Glutamatergic neuron (in vitro differentiated cells): Measurements from ENCODE around the gene FUT6. TPM values are rescaled to one million over a fixed set of nuclear protein-coding genes. Genes with fewer than 3 reads are reported as not detected.

Source experiments
- DNase-seq: peaks from one replicate; pipeline ENCODE4 v3.0.0; 2022
- H3K27ac Mint-ChIP-seq: one replicate; pipeline ENCODE4 v1.8.0; 2020; ENCODE audit warnings: mild to moderate bottlenecking, mixed read lengths, inconsistent platforms; ENCODE audit not compliant: unreplicated experiment
- H3K27me3 Mint-ChIP-seq: one replicate; pipeline ENCODE4 v1.8.0; 2020; ENCODE audit warnings: mild to moderate bottlenecking, moderate library complexity, mixed read lengths, inconsistent platforms; ENCODE audit not compliant: unreplicated experiment
- H3K36me3 Mint-ChIP-seq: one replicate; pipeline ENCODE4 v1.8.0; 2020; ENCODE audit warnings: mild to moderate bottlenecking, mixed read lengths, inconsistent platforms; ENCODE audit not compliant: unreplicated experiment
- H3K4me1 Mint-ChIP-seq: one replicate; pipeline ENCODE4 v1.8.0; 2020; ENCODE audit warnings: mild to moderate bottlenecking, low read depth, mixed read lengths, inconsistent platforms; ENCODE audit not compliant: unreplicated experiment
- H3K4me3 Mint-ChIP-seq: one replicate; pipeline ENCODE4 v1.8.0; 2020; ENCODE audit warnings: mild to moderate bottlenecking, mixed read lengths, inconsistent platforms; ENCODE audit not compliant: unreplicated experiment
- H3K9me3 Mint-ChIP-seq: one replicate; pipeline ENCODE4 v1.8.0; 2020; ENCODE audit warnings: mild to moderate bottlenecking, moderate library complexity, mixed read lengths, inconsistent platforms; ENCODE audit not compliant: unreplicated experiment
- total RNA-seq: library from RNA; stranded (reverse); fragmentation: NEBNext Ultra II Directional; extraction: Animal tissue kit (Norgen Biotek cat#: 25700); gene quantifications from one replicate; pipeline ENCODE4 v1.2.1, GENCODE V29; 2021; ENCODE audit not compliant: unreplicated experiment
- TF ChIP-seq, protein P1 (sequence below): fragments of 200-600 bp; sonication (generic); IDR thresholded peaks from one replicate; pipeline ENCODE4 v1.5.0; 2021; ENCODE audit not compliant: partially characterized antibody, unreplicated experiment

Gene FUT6
- total RNA-seq, 1 donor from 2014 or later, result not detected

DNA sequence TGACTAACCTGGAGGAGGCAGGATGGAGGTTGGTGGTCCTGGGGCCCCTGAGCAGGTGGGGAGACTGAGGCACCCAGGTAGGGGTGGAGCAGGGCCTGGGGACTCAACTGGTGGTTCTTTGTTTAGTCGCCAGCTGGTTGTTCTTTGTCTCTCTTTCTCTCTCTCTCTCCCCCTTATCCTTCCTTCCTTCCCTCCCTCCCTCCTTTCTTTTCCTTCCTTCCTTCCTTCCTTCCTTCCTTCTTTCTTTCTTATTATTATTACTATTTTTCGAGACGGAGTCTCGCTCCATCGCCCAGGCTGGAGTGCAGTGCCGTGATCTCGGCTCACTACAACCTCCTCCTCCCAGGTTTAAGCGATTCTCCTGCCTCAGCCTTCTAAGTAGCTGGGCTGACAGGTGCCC, 41.3 kb downstream of the FUT6 start:
- H3K9me3 Mint-ChIP-seq, result peaks cover 2% of the 10 kb centered on the region
- no peak overlapping the region for H3K27ac Mint-ChIP-seq

DNA sequence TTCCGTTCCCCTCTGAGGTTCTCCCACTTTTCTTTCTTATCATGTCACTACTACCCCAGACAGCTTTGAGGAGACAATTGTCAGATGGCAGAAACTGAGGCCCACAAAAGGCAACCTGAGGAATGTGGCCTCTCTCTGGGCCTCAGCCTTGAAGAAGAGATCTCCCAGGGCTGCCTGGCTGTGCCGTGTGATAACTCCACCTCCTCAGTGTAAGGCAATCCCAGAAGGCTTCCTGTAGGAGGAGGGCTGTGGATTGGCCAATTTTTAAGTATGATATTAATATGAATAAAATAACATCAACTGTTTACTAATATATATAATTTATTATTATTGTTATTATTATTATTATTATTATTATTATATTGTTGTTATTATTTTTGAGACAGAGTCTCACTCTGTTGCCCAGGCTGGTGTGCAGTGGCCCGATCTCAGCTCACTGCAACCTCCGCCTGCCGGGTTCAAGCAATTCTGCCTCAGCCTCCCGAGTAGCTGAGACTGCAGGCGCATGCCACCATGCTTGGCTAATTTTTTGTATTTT, 44.1 kb downstream of the FUT6 start:
- Mint-ChIP-seq H3K27ac (no peak overlapping the region), H3K36me3 (peaks cover 1% of the 10 kb centered on the region), H3K27me3 (peaks cover 6% of the 10 kb centered on the region), H3K4me3 (no peak overlapping the region), H3K4me1 (peaks cover under 1% of the 10 kb centered on the region), H3K9me3 (peaks cover 5% of the 10 kb centered on the region)
- DNase-seq, result no peak
- TF ChIP-seq, protein P1, sequence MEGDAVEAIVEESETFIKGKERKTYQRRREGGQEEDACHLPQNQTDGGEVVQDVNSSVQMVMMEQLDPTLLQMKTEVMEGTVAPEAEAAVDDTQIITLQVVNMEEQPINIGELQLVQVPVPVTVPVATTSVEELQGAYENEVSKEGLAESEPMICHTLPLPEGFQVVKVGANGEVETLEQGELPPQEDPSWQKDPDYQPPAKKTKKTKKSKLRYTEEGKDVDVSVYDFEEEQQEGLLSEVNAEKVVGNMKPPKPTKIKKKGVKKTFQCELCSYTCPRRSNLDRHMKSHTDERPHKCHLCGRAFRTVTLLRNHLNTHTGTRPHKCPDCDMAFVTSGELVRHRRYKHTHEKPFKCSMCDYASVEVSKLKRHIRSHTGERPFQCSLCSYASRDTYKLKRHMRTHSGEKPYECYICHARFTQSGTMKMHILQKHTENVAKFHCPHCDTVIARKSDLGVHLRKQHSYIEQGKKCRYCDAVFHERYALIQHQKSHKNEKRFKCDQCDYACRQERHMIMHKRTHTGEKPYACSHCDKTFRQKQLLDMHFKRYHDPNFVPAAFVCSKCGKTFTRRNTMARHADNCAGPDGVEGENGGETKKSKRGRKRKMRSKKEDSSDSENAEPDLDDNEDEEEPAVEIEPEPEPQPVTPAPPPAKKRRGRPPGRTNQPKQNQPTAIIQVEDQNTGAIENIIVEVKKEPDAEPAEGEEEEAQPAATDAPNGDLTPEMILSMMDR, result no peak

More for the DNA sequence above, 41.3 kb downstream of the FUT6 start:
- H3K36me3 Mint-ChIP-seq, result no peaks in the 10 kb centered on the region
- DNase-seq, result no peak
- H3K27me3 Mint-ChIP-seq, result peaks cover 5% of the 10 kb centered on the region
- TF ChIP-seq, protein P1, result no peak
- no peak overlapping the region for H3K4me3 Mint-ChIP-seq
- peaks cover 6% of the 10 kb centered on the region for H3K4me1 Mint-ChIP-seq

DNA sequence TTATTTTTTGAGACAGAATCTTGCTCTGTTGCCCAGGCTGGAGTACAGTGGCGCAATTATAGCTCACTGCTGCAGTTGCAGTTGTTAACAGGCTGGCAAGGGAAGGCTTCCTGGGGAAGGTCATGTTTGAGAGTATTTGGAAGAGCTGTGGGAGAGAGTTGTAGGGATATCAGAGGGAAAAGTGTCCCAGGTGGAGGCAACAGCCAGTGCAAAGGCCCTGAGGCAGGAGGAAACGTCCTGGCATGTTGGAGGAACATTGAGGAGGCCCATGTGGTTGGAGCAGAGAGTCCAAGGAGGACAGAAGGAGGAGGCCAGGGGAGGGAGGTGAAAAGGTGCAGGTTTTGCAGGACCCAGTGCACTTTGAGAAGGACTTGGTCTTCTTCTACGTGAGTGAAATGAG, 46.3 kb downstream of the FUT6 start:
- no peak for DNase-seq
- Mint-ChIP-seq H3K27me3 (peaks cover 13% of the 10 kb centered on the region), H3K4me1 (peaks cover 5% of the 10 kb centered on the region), H3K27ac (peak overlapping the region; percentile 1), H3K4me3 (no peak overlapping the region), H3K9me3 (peaks cover 12% of the 10 kb centered on the region), H3K36me3 (peaks cover 5% of the 10 kb centered on the region)
- TF ChIP-seq, protein P1, result no peak

DNA sequence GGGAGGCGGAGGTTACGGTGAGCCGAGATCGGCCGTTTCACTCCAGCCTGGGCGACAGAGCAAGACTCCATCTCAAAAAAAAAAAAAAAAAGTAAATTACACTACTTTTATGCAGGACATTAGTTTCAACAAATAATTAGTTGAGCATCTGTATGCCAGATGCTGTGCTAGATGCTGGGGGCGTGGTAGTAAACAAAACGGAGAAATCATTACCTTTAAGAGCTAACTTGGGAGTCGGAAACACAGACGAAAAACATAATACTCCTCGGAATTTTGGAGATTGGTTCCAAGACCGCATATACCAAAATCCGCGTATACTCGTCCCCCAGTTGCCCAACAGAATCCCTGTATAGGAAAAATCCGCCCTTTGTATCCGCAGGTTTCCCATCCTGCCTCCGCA, 47.3 kb downstream of the FUT6 start:
- Mint-ChIP-seq H3K36me3 (peaks cover 5% of the 10 kb centered on the region), H3K4me1 (peaks cover 5% of the 10 kb centered on the region), H3K9me3 (peaks cover 12% of the 10 kb centered on the region), H3K27me3 (peaks cover 13% of the 10 kb centered on the region), H3K27ac (peak overlapping the region; percentile 33), H3K4me3 (no peak overlapping the region)
- TF ChIP-seq, protein P1, result no peak
- DNase-seq, result no peak

DNA sequence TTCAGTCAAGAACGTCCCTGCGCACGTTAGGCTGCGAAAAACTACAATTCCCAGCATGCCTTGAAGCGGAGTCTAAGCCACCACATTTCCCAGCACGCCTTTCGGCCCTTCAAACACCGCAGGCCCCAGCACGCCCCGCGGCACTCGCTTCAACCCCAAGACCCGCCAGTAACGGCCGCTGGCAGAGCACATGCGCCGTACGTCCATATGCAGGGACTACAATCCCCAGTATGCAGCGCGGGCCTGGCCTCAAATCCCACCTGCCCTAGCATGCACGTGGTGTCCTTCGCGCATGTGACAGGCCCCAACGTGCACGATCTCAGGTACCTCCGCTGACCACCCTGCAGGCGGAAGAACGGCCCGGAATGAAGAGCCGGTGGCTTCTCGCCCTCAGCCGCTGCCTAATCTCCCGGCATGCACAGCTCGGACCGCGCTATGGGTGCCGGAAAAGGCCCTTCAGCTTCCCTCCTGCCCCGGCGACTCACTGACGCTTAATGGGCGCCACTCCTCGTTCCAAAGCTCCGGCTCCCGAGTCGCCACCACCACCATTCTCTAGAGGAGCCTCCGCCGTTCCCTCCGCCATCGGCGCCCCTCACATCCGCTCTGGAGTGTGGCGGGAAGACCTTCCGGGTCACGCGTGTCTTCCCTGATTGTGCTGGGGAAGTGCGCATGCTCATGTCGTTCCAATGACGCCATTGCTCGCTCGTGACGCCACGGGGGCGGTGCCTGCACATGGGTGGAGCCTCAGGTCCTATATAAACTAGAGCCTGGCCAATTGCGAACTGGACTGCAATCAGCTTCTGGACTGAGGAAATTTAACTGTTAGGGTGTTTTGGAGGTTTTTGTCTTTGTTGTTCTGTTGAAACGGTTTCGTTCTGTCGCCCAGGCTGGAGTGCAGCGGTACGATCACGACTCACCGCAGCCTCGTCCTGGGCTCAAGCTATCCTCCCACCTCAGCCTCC, 48.7 kb downstream of the FUT6 start, which contains the start of gene DUS3L:
Gene DUS3L, minus strand, starts transcription at position 605 of the 962 bp plus-strand sequence. Its CDS starts 22 bp downstream, at position 583.
- TF ChIP-seq, protein P1, result no peak
- Mint-ChIP-seq H3K27me3 (peaks cover 15% of the 10 kb centered on the region), H3K4me3 (peak within 1 kb of the TSS; percentile 100), H3K9me3 (peaks cover 12% of the 10 kb centered on the region), H3K36me3 (peaks cover 5% of the 10 kb centered on the region), H3K27ac (peak within 1 kb of the TSS; percentile 99), H3K4me1 (peaks cover 5% of the 10 kb centered on the region)
- DNase-seq, result peak; percentile 98
